IPS DF 6.9 (cell line): ENCODE measurements around the gene ABRACL.

ENCODE experiments used
- DNase-seq: peaks from one replicate; pipeline ENCODE4 v3.0.0-alpha.2; 2013; ENCODE audit warnings: low read depth, low spot score
- H3K27ac ChIP-seq: one replicate; pipeline ENCODE4 v1.5.1; 2013; ENCODE audit warnings: low read length, control low read depth
- H3K27me3 ChIP-seq: 2 replicates; pipeline ENCODE4 v1.6.1; 2013; ENCODE audit warnings: mild to moderate bottlenecking, low read length; ENCODE audit not compliant: control insufficient read depth, insufficient read depth
- H3K36me3 ChIP-seq: 2 replicates; pipeline ENCODE4 v1.6.1; 2013; ENCODE audit warnings: low read length; ENCODE audit not compliant: control insufficient read depth, insufficient read depth
- H3K4me1 ChIP-seq: 2 replicates; pipeline ENCODE4 v1.6.1; 2013; ENCODE audit warnings: low read length; ENCODE audit not compliant: control insufficient read depth, insufficient read depth
- H3K4me3 ChIP-seq: 2 replicates; pipeline ENCODE4 v1.5.1; 2013; ENCODE audit warnings: mild to moderate bottlenecking, low read length
- H3K9me3 ChIP-seq: 2 replicates; pipeline ENCODE4 v1.6.1; 2013; ENCODE audit warnings: low read length, inconsistent platforms; ENCODE audit not compliant: control insufficient read depth, insufficient read depth
- WGBS: extraction: QIAGEN DNeasy Blood & Tissue Kit; methylation state at CpG from one replicate; pipeline ENCODE4 v1.1.7; 2013; ENCODE audit warnings: mixed read lengths, missing lambda C conversion rate; ENCODE audit not compliant: insufficient read length, insufficient coverage; 5-methylcytosine and 5-hydroxymethylcytosine counted together

ABRACL gene

GRCh38 chr6:139080255-139080920 is 51.8 kb downstream of the ABRACL start:
- Histone ChIP-seq H3K9me3 (no peaks in the 10 kb centered on the region), H3K4me1 (no peaks in the 10 kb centered on the region), H3K27me3 (no peaks in the 10 kb centered on the region), H3K4me3 (no peak overlapping the region), H3K36me3 (no peaks in the 10 kb centered on the region), H3K27ac (no peak overlapping the region)
- no CpG with 5 or more reads among the region's 1 CpG for WGBS
- no peak for DNase-seq

GRCh38 chr6:139081471-139081870 is 52.9 kb downstream of the ABRACL start:
- Histone ChIP-seq H3K4me1 (no peaks in the 10 kb centered on the region), H3K27me3 (no peaks in the 10 kb centered on the region), H3K36me3 (no peaks in the 10 kb centered on the region), H3K27ac (no peak overlapping the region), H3K4me3 (no peak overlapping the region), H3K9me3 (no peaks in the 10 kb centered on the region)
- no peak for DNase-seq
- no CpG with 5 or more reads among the region's 4 CpGs for WGBS

- no peak overlapping the region for H3K27ac ChIP-seq
- no peaks in the 10 kb centered on the region for H3K36me3 ChIP-seq
- no peak overlapping the region for H3K4me3 ChIP-seq
- no peaks in the 10 kb centered on the region for H3K4me1 ChIP-seq
- WGBS = no CpG with 5 or more reads among the region's 5 CpGs
- no peak for DNase-seq
- no peaks in the 10 kb centered on the region for H3K27me3 ChIP-seq
- H3K9me3 ChIP-seq = no peaks in the 10 kb centered on the region
These were observed 53.8 kb downstream of the ABRACL start for GRCh38 chr6:139082370-139082769.

- H3K4me3 ChIP-seq = no peak overlapping the region
- no peak overlapping the region for H3K27ac ChIP-seq
- no peaks in the 10 kb centered on the region for H3K27me3 ChIP-seq
- no CpG with 5 or more reads among the region's 1 CpG for WGBS
- no peak for DNase-seq
- H3K9me3 ChIP-seq = no peaks in the 10 kb centered on the region
- no peaks in the 10 kb centered on the region for H3K36me3 ChIP-seq
- no peaks in the 10 kb centered on the region; the same call in 1 of the 2 replicates for H3K4me1 ChIP-seq
These were observed 63.3 kb downstream of the ABRACL start for GRCh38 chr6:139091826-139092225.
